SJSA1 (cell line): ENCODE data around the gene LIN7A. TPM values are rescaled to one million over a fixed set of nuclear protein-coding genes. Genes with fewer than 3 reads are reported as not detected.
"Not testable (repeated sequence)": the region's sequence is repeated elsewhere in the genome, so short reads cannot be mapped to it uniquely, and the experiment has no call there.

Experiments
- DNase-seq, 2 experiments: peaks; one replicate each; pipeline ENCODE4 v3.0.0-alpha.2; 2015 to 2020; ENCODE audit warnings: low spot score in 2 of 2, low read depth in 1 of 2
- H3K27ac ChIP-seq: fragments of 250-450 bp; sonication (Bioruptor Pico); 2 replicates; pipeline ENCODE4 v1.5.1; 2020; ENCODE audit warnings: mild to moderate bottlenecking, moderate library complexity
- H3K27me3 ChIP-seq: fragments of 250-450 bp; sonication (Bioruptor Pico); replicated peaks from 2 replicates; pipeline ENCODE4 v1.5.1; 2020; ENCODE audit warnings: mild to moderate bottlenecking, moderate library complexity
- H3K36me3 ChIP-seq: fragments of 250-450 bp; sonication (Bioruptor Pico); 2 replicates; pipeline ENCODE4 v1.5.1; 2020; ENCODE audit warnings: mild to moderate bottlenecking
- H3K4me1 ChIP-seq: fragments of 250-450 bp; sonication (Bioruptor Pico); replicated peaks from 2 replicates; pipeline ENCODE4 v1.6.1; 2021; ENCODE audit warnings: mild to moderate bottlenecking
- H3K4me3 ChIP-seq: fragments of 250-450 bp; sonication (Bioruptor Pico); 2 replicates; pipeline ENCODE4 v1.5.1; 2020; ENCODE audit warnings: mild to moderate bottlenecking
- H3K9me3 ChIP-seq: fragments of 250-450 bp; sonication (Bioruptor Pico); replicated peaks from 2 replicates; pipeline ENCODE4 v1.5.1; 2020; ENCODE audit warnings: mild to moderate bottlenecking
- total RNA-seq: library from RNA; depleted of rRNA; stranded (reverse); fragments of >200 nt; shearing (Covaris generic); gene quantifications from 2 replicates; pipeline ENCODE4 v1.2.3, GENCODE V29; 2014

Gene LIN7A
- total RNA-seq, 1 experiment from 2014 or later: 2.4 TPM

GRCh38 chr12:80802652-80803400, 134.9 kb downstream of the LIN7A start:
- no peaks in the 10 kb centered on the region for H3K4me1 ChIP-seq
- no peak overlapping the region for H3K4me3 ChIP-seq
- no peak overlapping the region for H3K27ac ChIP-seq
- no peaks in the 10 kb centered on the region for H3K36me3 ChIP-seq
- no peaks in the 10 kb centered on the region for H3K27me3 ChIP-seq
- no peak for DNase-seq
- no peaks in the 10 kb centered on the region for H3K9me3 ChIP-seq

GRCh38 chr12:80798281-80798680, 139.5 kb downstream of the LIN7A start:
- Histone ChIP-seq H3K27me3 (no peaks in the 10 kb centered on the region; the same call in 1 of the 2 replicates), H3K4me3 (no peak overlapping the region), H3K27ac (no peak overlapping the region), H3K36me3 (no peaks in the 10 kb centered on the region), H3K4me1 (no peaks in the 10 kb centered on the region), H3K9me3 (no peaks in the 10 kb centered on the region)
- DNase-seq: no peak

- no peak overlapping the region for H3K4me3 ChIP-seq
- no peaks in the 10 kb centered on the region for H3K36me3 ChIP-seq
- no peak overlapping the region for H3K27ac ChIP-seq
- no peaks in the 10 kb centered on the region for H3K9me3 ChIP-seq
- H3K4me1 ChIP-seq: no peaks in the 10 kb centered on the region
- DNase-seq: no peak
- H3K27me3 ChIP-seq: no peaks in the 10 kb centered on the region; the same call in 1 of the 2 replicates
These were observed 143.2 kb downstream of the LIN7A start for GRCh38 chr12:80794551-80794950.

- Histone ChIP-seq H3K4me3 (no peak overlapping the region), H3K27ac (no peak overlapping the region), H3K27me3 (no peaks in the 10 kb centered on the region; the same call in 1 of the 2 replicates), H3K9me3 (no peaks in the 10 kb centered on the region), H3K36me3 (no peaks in the 10 kb centered on the region), H3K4me1 (no peaks in the 10 kb centered on the region)
- no peak for DNase-seq
These were observed 144.9 kb downstream of the LIN7A start for GRCh38 chr12:80792861-80793260.

GRCh38 chr12:80791863-80792262, 145.9 kb downstream of the LIN7A start:
- Histone ChIP-seq H3K36me3 (no peaks in the 10 kb centered on the region), H3K4me3 (no peak overlapping the region), H3K9me3 (no peaks in the 10 kb centered on the region), H3K27ac (no peak overlapping the region), H3K27me3 (no peaks in the 10 kb centered on the region; the same call in 1 of the 2 replicates), H3K4me1 (no peaks in the 10 kb centered on the region)
- no peak for DNase-seq

GRCh38 chr12:80788407-80788806, 149.3 kb downstream of the LIN7A start:
- H3K27me3 ChIP-seq, H3K4me3 ChIP-seq, H3K4me1 ChIP-seq, H3K27ac ChIP-seq, H3K36me3 ChIP-seq, H3K9me3 ChIP-seq, DNase-seq: not testable (repeated sequence)

- H3K4me1 ChIP-seq, H3K4me3 ChIP-seq, DNase-seq, H3K27ac ChIP-seq, H3K9me3 ChIP-seq, H3K27me3 ChIP-seq, H3K36me3 ChIP-seq: not testable (repeated sequence)
These were observed 154.7 kb downstream of the LIN7A start for GRCh38 chr12:80782963-80783470.

GRCh38 chr12:80781313-80781712, 156.4 kb downstream of the LIN7A start:
- H3K36me3 ChIP-seq: no peaks in the 10 kb centered on the region; the same call in 1 of the 2 replicates
- H3K4me1 ChIP-seq: peaks cover 10% of the 10 kb centered on the region
- no peak for DNase-seq
- peaks cover 3% of the 10 kb centered on the region; the same call in 1 of the 2 replicates for H3K9me3 ChIP-seq
- no peak overlapping the region for H3K4me3 ChIP-seq
- H3K27me3 ChIP-seq: no peaks in the 10 kb centered on the region
- H3K27ac ChIP-seq: no peak overlapping the region

- no peaks in the 10 kb centered on the region; the same call in 1 of the 2 replicates for H3K36me3 ChIP-seq
- H3K4me1 ChIP-seq: peaks cover 10% of the 10 kb centered on the region
- peaks cover 3% of the 10 kb centered on the region; the same call in 1 of the 2 replicates for H3K9me3 ChIP-seq
- DNase-seq: no peak
- no peak overlapping the region for H3K27ac ChIP-seq
- no peak overlapping the region for H3K4me3 ChIP-seq
- H3K27me3 ChIP-seq: no peaks in the 10 kb centered on the region
These were observed 157.0 kb downstream of the LIN7A start for GRCh38 chr12:80780746-80781145.

GRCh38 chr12:80778005-80778541, 159.7 kb downstream of the LIN7A start:
- H3K4me1 ChIP-seq: peaks cover 22% of the 10 kb centered on the region
- peaks cover 3% of the 10 kb centered on the region; the same call in 1 of the 2 replicates for H3K9me3 ChIP-seq
- H3K27ac ChIP-seq: peak overlapping the region; percentile 56
- no peaks in the 10 kb centered on the region for H3K27me3 ChIP-seq
- no peak overlapping the region for H3K4me3 ChIP-seq
- DNase-seq: peak; percentile 55 to 58
- no peaks in the 10 kb centered on the region; the same call in 1 of the 2 replicates for H3K36me3 ChIP-seq

- Histone ChIP-seq H3K4me3 (no peak overlapping the region), H3K4me1 (peaks cover 22% of the 10 kb centered on the region), H3K36me3 (no peaks in the 10 kb centered on the region; the same call in 1 of the 2 replicates), H3K27ac (peak overlapping the region; percentile 56), H3K27me3 (no peaks in the 10 kb centered on the region), H3K9me3 (peaks cover 3% of the 10 kb centered on the region; the same call in 1 of the 2 replicates)
- DNase-seq: peak in 1 of 2 experiments; percentile 13
These were observed 160.1 kb downstream of the LIN7A start for GRCh38 chr12:80777587-80777986.

- Histone ChIP-seq H3K36me3 (no peaks in the 10 kb centered on the region; the same call in 1 of the 2 replicates), H3K4me1 (peaks cover 22% of the 10 kb centered on the region), H3K27me3 (no peaks in the 10 kb centered on the region), H3K4me3 (no peak overlapping the region), H3K27ac (no peak overlapping the region), H3K9me3 (peaks cover 3% of the 10 kb centered on the region; the same call in 1 of the 2 replicates)
- DNase-seq: no peak
These were observed 161.0 kb downstream of the LIN7A start for GRCh38 chr12:80776706-80777105.

- no peaks in the 10 kb centered on the region for H3K36me3 ChIP-seq
- no peak for DNase-seq
- peaks cover 12% of the 10 kb centered on the region for H3K4me1 ChIP-seq
These were observed 166.8 kb downstream of the LIN7A start for GRCh38 chr12:80770958-80771357.

GRCh38 chr12:80769553-80770140, 168.1 kb downstream of the LIN7A start:
- Histone ChIP-seq H3K4me3 (no peak overlapping the region), H3K27me3 (no peaks in the 10 kb centered on the region), H3K9me3 (no peaks in the 10 kb centered on the region), H3K4me1 (peaks cover 4% of the 10 kb centered on the region), H3K27ac (no peak overlapping the region), H3K36me3 (no peaks in the 10 kb centered on the region)
- DNase-seq: no peak

More at GRCh38 chr12:80770958-80771357, 166.8 kb downstream of the LIN7A start:
- Histone ChIP-seq H3K9me3 (no peaks in the 10 kb centered on the region), H3K27me3 (no peaks in the 10 kb centered on the region), H3K4me3 (no peak overlapping the region), H3K27ac (no peak overlapping the region)
